HepG2 (cell line): ENCODE data around the gene HSF4. TPM values are rescaled to one million over a fixed set of nuclear protein-coding genes. Genes with fewer than 3 reads are reported as not detected.

Experiments
- ATM ChIP-seq: fragments of 450-650 bp; IDR thresholded peaks from 2 replicates; pipeline ENCODE4 v1.7.1; 2017; ENCODE audit warnings: mild to moderate bottlenecking, borderline replicate concordance
- CAMTA2 ChIP-seq: sonication (generic); formaldehyde crosslinking; IDR thresholded peaks from 2 replicates; pipeline ENCODE4 v1.4.0; 2020; ENCODE audit warnings: mild to moderate bottlenecking, missing genetic modification reagents, borderline replicate concordance
- GTF2F1 ChIP-seq: fragments of 150-350 bp; IDR thresholded peaks from 2 replicates; pipeline ENCODE4 v1.6.1; 2014; ENCODE audit warnings: low read length
- HMG20B ChIP-seq: conservative IDR thresholded peaks from 2 replicates; pipeline ENCODE4 v1.6.1; 2016; ENCODE audit warnings: missing genetic modification reagents, missing compliant biosample characterization
- MED1 ChIP-seq: sonication (generic); formaldehyde crosslinking; IDR thresholded peaks from 2 replicates; pipeline ENCODE4 v1.4.0; 2020; ENCODE audit warnings: missing genetic modification reagents
- MEF2D ChIP-seq: sonication (generic); formaldehyde crosslinking; IDR thresholded peaks from 2 replicates; pipeline ENCODE4 v1.5.1; 2020; ENCODE audit warnings: mild to moderate bottlenecking, missing genetic modification reagents
- NAIF1 ChIP-seq: sonication (generic); formaldehyde crosslinking; IDR thresholded peaks from 2 replicates; pipeline ENCODE4 v1.5.0; 2020; ENCODE audit warnings: mild to moderate bottlenecking, missing genetic modification reagents, borderline replicate concordance
- NBN ChIP-seq: fragments of 450-650 bp; conservative IDR thresholded peaks from 2 replicates; pipeline ENCODE4 v1.6.1; 2017
- PHF21A ChIP-seq: sonication (generic); formaldehyde crosslinking; IDR thresholded peaks from 2 replicates; pipeline ENCODE4 v1.5.0; 2020; ENCODE audit warnings: mild to moderate bottlenecking, missing genetic modification reagents
- RARA ChIP-seq: IDR thresholded peaks from 2 replicates; pipeline ENCODE4 v1.6.1; 2016; ENCODE audit warnings: missing genetic modification reagents, missing compliant biosample characterization
- RFX1 ChIP-seq: fragments of 450-650 bp; IDR thresholded peaks from 2 replicates; pipeline ENCODE4 v1.6.1; 2017
- TOPORS ChIP-seq: sonication (generic); formaldehyde crosslinking; IDR thresholded peaks from 2 replicates; pipeline ENCODE4 v1.8.0; 2023; ENCODE audit warnings: mild to moderate bottlenecking, missing genetic modification reagents
- ZFP1 ChIP-seq: IDR thresholded peaks from 2 replicates; pipeline ENCODE4 v1.6.1; 2016
- ZFP82 ChIP-seq: sonication (generic); formaldehyde crosslinking; IDR thresholded peaks from 2 replicates; pipeline ENCODE4 v1.5.1; 2020; ENCODE audit warnings: mild to moderate bottlenecking, missing genetic modification reagents, borderline replicate concordance
- ZNF3 ChIP-seq: IDR thresholded peaks from 2 replicates; pipeline ENCODE4 v1.7.0; 2017; ENCODE audit warnings: inconsistent platforms
- ZNF33A ChIP-seq: sonication (generic); formaldehyde crosslinking; IDR thresholded peaks from 2 replicates; pipeline ENCODE4 v1.5.1; 2020; ENCODE audit warnings: missing genetic modification reagents, mild to moderate bottlenecking, moderate library complexity, borderline replicate concordance
- ZNF589 ChIP-seq: sonication (generic); formaldehyde crosslinking; conservative IDR thresholded peaks from 2 replicates; pipeline ENCODE4 v1.8.0; 2022; ENCODE audit warnings: mild to moderate bottlenecking, moderate library complexity, missing genetic modification reagents
- ZNF644 ChIP-seq: IDR thresholded peaks from 2 replicates; pipeline ENCODE4 v1.6.1; 2016; ENCODE audit warnings: low read depth
- polyA plus RNA-seq, 8 experiments: library from polyadenylated mRNA; depleted of rRNA in 3 of 8; stranded (reverse) in 7 of 8; unstranded in 1 of 8; fragments of >200 nt; fragmentation: Illumina TruSeq in 4 of 8; extraction: Trizol in 4 of 8; gene quantifications; 2 replicates each; pipeline versions ENCODE4 v1.2.1 to v1.2.3, GENCODE V29; 2011 to 2016; ENCODE audit warnings: low read depth in 4 of 8, missing spikeins in 1 of 8, mixed read lengths in 1 of 8; ENCODE audit not compliant: insufficient read depth in 1 of 8
- total RNA-seq, 5 experiments: library from RNA; depleted of rRNA; stranded (reverse); fragments of >200 nt; fragmentation: Illumina TruSeq; extraction: Trizol; gene quantifications; 2 replicates each; pipeline ENCODE4 v1.2.3, GENCODE V29; 2016; ENCODE audit warnings: low read depth in 1 of 5
- TF ChIP-seq, protein P1 (sequence below): sonication (generic); formaldehyde crosslinking; IDR thresholded peaks from 2 replicates; pipeline ENCODE4 v1.4.0; 2020; ENCODE audit warnings: missing genetic modification reagents
- TF ChIP-seq, protein P2 (sequence below): sonication (generic); formaldehyde crosslinking; IDR thresholded peaks from 2 replicates; pipeline ENCODE4 v1.8.0; 2022; ENCODE audit warnings: mild to moderate bottlenecking, missing genetic modification reagents; ENCODE audit not compliant: insufficient replicate concordance
- TF ChIP-seq, protein P3 (sequence below): sonication (generic); formaldehyde crosslinking; IDR thresholded peaks from 2 replicates; pipeline ENCODE4 v1.4.0; 2020; ENCODE audit warnings: missing genetic modification reagents
- TF ChIP-seq, protein P4 (sequence below): sonication (generic); formaldehyde crosslinking; IDR thresholded peaks from 2 replicates; pipeline ENCODE4 v1.5.0; 2020; ENCODE audit warnings: missing genetic modification reagents, mild to moderate bottlenecking, borderline replicate concordance
- TF ChIP-seq, protein P5 (sequence below): IDR thresholded peaks from 2 replicates; pipeline ENCODE4 v1.6.1; 2012; ENCODE audit warnings: inconsistent platforms
- TF ChIP-seq, protein P6 (sequence below): sonication (generic); formaldehyde crosslinking; IDR thresholded peaks from 2 replicates; pipeline ENCODE4 v1.4.0; 2020; ENCODE audit warnings: missing genetic modification reagents, mild to moderate bottlenecking, borderline replicate concordance
- TF ChIP-seq, protein P7 (sequence below): conservative IDR thresholded peaks from 2 replicates; pipeline ENCODE4 v1.6.1; 2018; ENCODE audit warnings: missing genetic modification reagents

Gene HSF4
- total and polyA plus RNA-seq, 2 of the 13 experiments (the other 11 are each of a cell fraction or from before 2014, with no cell fraction given), result 3.5 to 16.9 TPM

DNA sequence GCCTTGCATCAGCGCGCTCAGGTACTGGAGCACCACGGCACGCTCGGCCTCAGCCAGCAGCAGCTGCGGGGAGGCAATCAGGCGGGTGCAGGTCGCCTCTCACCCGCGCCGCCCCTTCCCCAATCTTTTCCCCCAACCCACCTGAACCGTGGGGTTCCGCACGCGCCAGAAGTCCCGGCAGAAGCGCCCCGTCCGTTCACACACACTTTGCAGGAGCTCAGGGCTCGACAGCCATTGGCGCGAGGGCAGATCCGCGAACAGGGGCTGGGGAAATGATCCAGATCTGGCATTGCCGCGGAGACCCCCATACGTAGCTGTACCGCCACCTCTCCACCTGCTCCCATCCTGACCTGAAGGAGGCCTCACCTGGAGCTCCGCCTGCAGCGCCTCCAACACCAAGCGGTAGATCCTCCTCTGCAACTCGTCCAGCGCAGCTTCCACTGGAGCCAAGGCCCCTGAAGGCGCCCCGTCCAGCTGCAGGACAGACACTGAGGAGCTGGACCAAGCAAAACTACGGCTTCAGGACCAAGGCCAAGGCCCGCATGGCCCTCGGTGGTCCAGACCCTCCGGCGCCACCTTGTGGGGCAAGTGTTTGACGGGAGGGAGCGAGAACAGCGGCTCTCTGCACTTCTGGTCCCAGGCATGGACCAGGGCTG, 20.6 kb downstream of the HSF4 start (continued):
- TF ChIP-seq, protein P1, sequence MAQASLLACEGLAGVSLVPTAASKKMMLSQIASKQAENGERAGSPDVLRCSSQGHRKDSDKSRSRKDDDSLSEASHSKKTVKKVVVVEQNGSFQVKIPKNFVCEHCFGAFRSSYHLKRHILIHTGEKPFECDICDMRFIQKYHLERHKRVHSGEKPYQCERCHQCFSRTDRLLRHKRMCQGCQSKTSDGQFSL (CRISPR knock-in tag), result peak; percentile 53; the same call in 1 of the 2 replicates
- TF ChIP-seq NAIF1 (CRISPR knock-in tag) (no peak), RARA (CRISPR knock-in tag) (peak; percentile 82), PHF21A (CRISPR knock-in tag) (peak; percentile 20; the same call in 1 of the 2 replicates), ZNF3 (CRISPR knock-in tag) (no peak), RFX1 (no peak), NBN (no peak), MED1 (CRISPR knock-in tag) (peak; percentile 82), HMG20B (CRISPR knock-in tag) (peak; percentile 83; the same call in 1 of the 2 replicates), TOPORS (no peak), ZNF33A (no peak; the same call in 1 of the 2 replicates), ZNF644 (CRISPR knock-in tag) (peak; percentile 77), MEF2D (peak; percentile 87), CAMTA2 (CRISPR knock-in tag) (0 out of 2 replicates have a peak, but pooled peaks have one; percentile 90), ZFP1 (CRISPR knock-in tag) (peak; percentile 51; the same call in 1 of the 2 replicates), ZNF589 (peak; percentile 95), ZFP82 (0 out of 2 replicates have a peak, but pooled peaks have one; percentile 77), GTF2F1 (no peak), ATM (no peak)
- TF ChIP-seq, protein P2, sequence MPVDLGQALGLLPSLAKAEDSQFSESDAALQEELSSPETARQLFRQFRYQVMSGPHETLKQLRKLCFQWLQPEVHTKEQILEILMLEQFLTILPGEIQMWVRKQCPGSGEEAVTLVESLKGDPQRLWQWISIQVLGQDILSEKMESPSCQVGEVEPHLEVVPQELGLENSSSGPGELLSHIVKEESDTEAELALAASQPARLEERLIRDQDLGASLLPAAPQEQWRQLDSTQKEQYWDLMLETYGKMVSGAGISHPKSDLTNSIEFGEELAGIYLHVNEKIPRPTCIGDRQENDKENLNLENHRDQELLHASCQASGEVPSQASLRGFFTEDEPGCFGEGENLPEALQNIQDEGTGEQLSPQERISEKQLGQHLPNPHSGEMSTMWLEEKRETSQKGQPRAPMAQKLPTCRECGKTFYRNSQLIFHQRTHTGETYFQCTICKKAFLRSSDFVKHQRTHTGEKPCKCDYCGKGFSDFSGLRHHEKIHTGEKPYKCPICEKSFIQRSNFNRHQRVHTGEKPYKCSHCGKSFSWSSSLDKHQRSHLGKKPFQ, result no peak
- TF ChIP-seq, protein P3, sequence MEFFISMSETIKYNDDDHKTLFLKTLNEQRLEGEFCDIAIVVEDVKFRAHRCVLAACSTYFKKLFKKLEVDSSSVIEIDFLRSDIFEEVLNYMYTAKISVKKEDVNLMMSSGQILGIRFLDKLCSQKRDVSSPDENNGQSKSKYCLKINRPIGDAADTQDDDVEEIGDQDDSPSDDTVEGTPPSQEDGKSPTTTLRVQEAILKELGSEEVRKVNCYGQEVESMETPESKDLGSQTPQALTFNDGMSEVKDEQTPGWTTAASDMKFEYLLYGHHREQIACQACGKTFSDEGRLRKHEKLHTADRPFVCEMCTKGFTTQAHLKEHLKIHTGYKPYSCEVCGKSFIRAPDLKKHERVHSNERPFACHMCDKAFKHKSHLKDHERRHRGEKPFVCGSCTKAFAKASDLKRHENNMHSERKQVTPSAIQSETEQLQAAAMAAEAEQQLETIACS (CRISPR knock-in tag), result peak; percentile 82
- TF ChIP-seq, protein P4, sequence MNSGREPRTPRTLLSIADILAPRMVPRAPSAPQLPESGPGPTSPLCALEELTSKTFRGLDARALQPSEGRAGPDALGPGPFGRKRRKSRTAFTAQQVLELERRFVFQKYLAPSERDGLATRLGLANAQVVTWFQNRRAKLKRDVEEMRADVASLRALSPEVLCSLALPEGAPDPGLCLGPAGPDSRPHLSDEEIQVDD, result peak; percentile 83; the same call in 1 of the 2 replicates
- TF ChIP-seq, protein P5, sequence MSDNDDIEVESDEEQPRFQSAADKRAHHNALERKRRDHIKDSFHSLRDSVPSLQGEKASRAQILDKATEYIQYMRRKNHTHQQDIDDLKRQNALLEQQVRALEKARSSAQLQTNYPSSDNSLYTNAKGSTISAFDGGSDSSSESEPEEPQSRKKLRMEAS, result peak; percentile 90
- TF ChIP-seq, protein P6, sequence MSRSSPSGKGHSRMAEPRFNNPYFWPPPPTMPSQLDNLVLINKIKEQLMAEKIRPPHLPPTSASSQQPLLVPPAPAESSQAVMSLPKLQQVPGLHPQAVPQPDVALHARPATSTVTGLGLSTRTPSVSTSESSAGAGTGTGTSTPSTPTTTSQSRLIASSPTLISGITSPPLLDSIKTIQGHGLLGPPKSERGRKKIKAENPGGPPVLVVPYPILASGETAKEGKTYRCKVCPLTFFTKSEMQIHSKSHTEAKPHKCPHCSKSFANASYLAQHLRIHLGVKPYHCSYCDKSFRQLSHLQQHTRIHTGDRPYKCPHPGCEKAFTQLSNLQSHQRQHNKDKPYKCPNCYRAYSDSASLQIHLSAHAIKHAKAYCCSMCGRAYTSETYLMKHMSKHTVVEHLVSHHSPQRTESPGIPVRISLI (CRISPR knock-in tag), result peak; percentile 17; the same call in 1 of the 2 replicates
- TF ChIP-seq, protein P7, sequence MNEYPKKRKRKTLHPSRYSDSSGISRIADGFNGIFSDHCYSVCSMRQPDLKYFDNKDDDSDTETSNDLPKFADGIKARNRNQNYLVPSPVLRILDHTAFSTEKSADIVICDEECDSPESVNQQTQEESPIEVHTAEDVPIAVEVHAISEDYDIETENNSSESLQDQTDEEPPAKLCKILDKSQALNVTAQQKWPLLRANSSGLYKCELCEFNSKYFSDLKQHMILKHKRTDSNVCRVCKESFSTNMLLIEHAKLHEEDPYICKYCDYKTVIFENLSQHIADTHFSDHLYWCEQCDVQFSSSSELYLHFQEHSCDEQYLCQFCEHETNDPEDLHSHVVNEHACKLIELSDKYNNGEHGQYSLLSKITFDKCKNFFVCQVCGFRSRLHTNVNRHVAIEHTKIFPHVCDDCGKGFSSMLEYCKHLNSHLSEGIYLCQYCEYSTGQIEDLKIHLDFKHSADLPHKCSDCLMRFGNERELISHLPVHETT (CRISPR knock-in tag), result peak; percentile 86
